Measurements from ENCODE around the gene LCN12. TPM values are rescaled to one million over a fixed set of nuclear protein-coding genes. Genes with fewer than 3 reads are reported as not detected.

LCN12 gene
- polyA plus RNA-seq, 1 donor (not counting 4 experiments of a cell fraction or from before 2014, with no cell fraction given): not detected

DNA sequence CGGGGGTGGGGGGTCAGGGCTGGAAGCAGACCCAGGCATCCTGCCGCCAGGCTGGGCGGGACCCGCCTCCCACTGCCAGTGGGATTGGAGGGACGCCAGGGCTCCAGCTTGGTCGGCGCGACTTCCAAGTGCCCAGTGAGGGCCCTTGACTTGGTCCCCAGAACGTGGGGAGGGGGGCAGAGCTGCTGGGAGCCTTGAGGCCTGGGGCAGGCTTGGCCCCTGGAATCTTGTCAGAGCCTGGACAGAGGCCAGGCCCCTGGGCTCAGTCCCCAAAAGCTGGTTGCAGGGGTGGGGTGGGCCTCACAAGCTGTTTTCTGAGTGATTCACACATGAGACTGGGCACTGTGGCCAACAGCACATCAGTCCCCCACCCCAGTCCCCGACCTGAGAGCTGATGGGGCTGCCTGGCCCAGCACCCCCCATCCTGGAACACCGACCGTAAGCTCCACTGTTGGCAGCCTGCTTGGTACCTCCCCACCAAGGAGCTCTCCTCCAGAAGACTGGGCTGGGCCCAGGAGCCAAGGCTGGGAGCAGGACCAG, 43.8 kb downstream of the LCN12 start:
- peaks cover 3% of the 10 kb centered on the region for H4K20me1 ChIP-seq (ENCODE audit: control insufficient read depth, extremely low read depth, insufficient read depth, low read length)
- peak overlapping the region; percentile 46 for H3K4me2 ChIP-seq (ENCODE audit: control insufficient read depth, extremely low read depth, insufficient read depth, low read depth, low read length)
- H3K4me1 ChIP-seq (ENCODE audit: control insufficient read depth, extremely low read depth, insufficient read depth, low read length): peaks cover 50% of the 10 kb centered on the region
- no peaks in the 10 kb centered on the region for H3K27me3 ChIP-seq (ENCODE audit: control insufficient read depth, extremely low read depth, insufficient read depth, low read length)
- no peak overlapping the region for H3K27ac ChIP-seq (ENCODE audit: control insufficient read depth, insufficient read depth, low read length)
- H3K9me1 ChIP-seq (ENCODE audit: control insufficient read depth, extremely low read depth, insufficient read depth, low read length): no peaks in the 10 kb centered on the region
- no peak overlapping the region for H3K9ac ChIP-seq (ENCODE audit: control insufficient read depth, extremely low read depth, insufficient read depth, low read length)
- no peaks in the 10 kb centered on the region for H3K79me2 ChIP-seq (ENCODE audit: control insufficient read depth, insufficient read depth, low read length)
- FAIRE-seq (no peak), DNase-seq (ENCODE audit: low read depth, low spot score) (no peak)
- dilution Hi-C loops (cut with MboI; ENCODE audit: extremely low pct_ligation_motif_present, low sequenced_read_pairs): no loop called here
- H3K4me3 ChIP-seq (ENCODE audit: control insufficient read depth in 2 of 3, extremely low read depth in 1 of 3, insufficient read depth in 2 of 3, low read depth in 1 of 3, low read length in 3 of 3): peak overlapping the region in 1 of 3 experiments; percentile 36
- H3K9me3 ChIP-seq (ENCODE audit: control insufficient read depth, low read depth, low read length): no peaks in the 10 kb centered on the region
- peaks cover 0 to 10% of the 10 kb centered on the region in 2 experiments for H3K36me3 ChIP-seq (ENCODE audit: control insufficient read depth in 2 of 2, extremely low read depth in 1 of 2, insufficient read depth in 2 of 2, low read length in 2 of 2)
- no peak overlapping the region for H2AFZ ChIP-seq (ENCODE audit: control insufficient read depth, low read length)
- no peak for TF ChIP-seq CTCF (optimal IDR thresholded peaks at IDR 0.05 in 1 of 3, IDR thresholded peaks at IDR 0.05 in 1 of 3, conservative IDR thresholded peaks at IDR 0.05 in 1 of 3; ENCODE audit: extremely low read depth in 1 of 3, insufficient read depth in 2 of 3, low read length in 3 of 3)
- TF ChIP-seq EZH2 (IDR thresholded peaks at IDR 0.05; ENCODE audit: low read length): no peak

GRCh38 chr9:136996361-136997292, 44.6 kb downstream of the LCN12 start, which contains the start of gene CLIC3:
TSS of gene CLIC3 (minus strand) at chr9:136996568. CDS start at chr9:136996543, 25 bp downstream.
- Histone ChIP-seq H3K9me1 (ENCODE audit: control insufficient read depth, extremely low read depth, insufficient read depth, low read length) (no peaks in the 10 kb centered on the region), H2AFZ (ENCODE audit: control insufficient read depth, low read length) (peak within 1 kb of the TSS; percentile 15), H3K79me2 (ENCODE audit: control insufficient read depth, insufficient read depth, low read length) (no peaks in the 10 kb centered on the region), H4K20me1 (ENCODE audit: control insufficient read depth, extremely low read depth, insufficient read depth, low read length) (peaks cover 3% of the 10 kb centered on the region), H3K4me1 (ENCODE audit: control insufficient read depth, extremely low read depth, insufficient read depth, low read length) (peaks cover 50% of the 10 kb centered on the region), H3K9me3 (ENCODE audit: control insufficient read depth, low read depth, low read length) (no peaks in the 10 kb centered on the region), H3K9ac (ENCODE audit: control insufficient read depth, extremely low read depth, insufficient read depth, low read length) (no peak within 1 kb of the TSS), H3K36me3 (ENCODE audit: control insufficient read depth in 2 of 2, extremely low read depth in 1 of 2, insufficient read depth in 2 of 2, low read length in 2 of 2) (peaks cover 0 to 10% of the 10 kb centered on the region in 2 experiments), H3K4me2 (ENCODE audit: control insufficient read depth, extremely low read depth, insufficient read depth, low read depth, low read length) (peak within 1 kb of the TSS; percentile 46), H3K27me3 (ENCODE audit: control insufficient read depth, extremely low read depth, insufficient read depth, low read length) (no peaks in the 10 kb centered on the region), H3K4me3 (ENCODE audit: control insufficient read depth in 2 of 3, extremely low read depth in 1 of 3, insufficient read depth in 2 of 3, low read depth in 1 of 3, low read length in 3 of 3) (peak within 1 kb of the TSS in 1 of 3 experiments; percentile 36), H3K27ac (ENCODE audit: control insufficient read depth, insufficient read depth, low read length) (no peak within 1 kb of the TSS)
- no peak for DNase-seq (ENCODE audit: low read depth, low spot score)
- dilution Hi-C loops (cut with MboI; ENCODE audit: extremely low pct_ligation_motif_present, low sequenced_read_pairs): no loop called here
- no peak for TF ChIP-seq CTCF (optimal IDR thresholded peaks at IDR 0.05 in 1 of 3, IDR thresholded peaks at IDR 0.05 in 1 of 3, conservative IDR thresholded peaks at IDR 0.05 in 1 of 3; ENCODE audit: extremely low read depth in 1 of 3, insufficient read depth in 2 of 3, low read length in 3 of 3)
- FAIRE-seq: no peak
